Endothelial cell of umbilical vein (primary cell): ENCODE results near the gene COPE. TPM values are rescaled to one million over a fixed set of nuclear protein-coding genes. Genes with fewer than 3 reads are reported as not detected.

ENCODE experiments used
- BruUV-seq: library from RNA; stranded (reverse); fragments of 400-500 nt; replicated peaks from 2 replicates; lab custom pipeline; 2021; lab: Mats Ljungman, UMichigan
- CTCF ChIA-PET: fragments of 300-600, 350-600 bp; sonication (Branson Sonifier 250); formaldehyde crosslinking; loops from one replicate; lab custom pipeline; 2021; ENCODE audit warnings: antibody characterized with exemption, inconsistent platforms; lab: Charles Lee
- POLR2A ChIA-PET: fragments of 300-600, 350-600 bp; sonication (Branson Sonifier 250); formaldehyde crosslinking; loops from one replicate; lab custom pipeline; 2021; ENCODE audit warnings: antibody characterized with exemption, inconsistent platforms; lab: Charles Lee
- DNase-seq: peaks from one replicate; pipeline ENCODE4 v3.0.0-alpha.2; 2011; ENCODE audit warnings: low read depth, low spot score
- FAIRE-seq: peaks from 2 replicates; lab custom pipeline; 2011; peaks lifted over from hg19 to GRCh38; lab: Jason Lieb, UNC
- H2AFZ ChIP-seq: 2 replicates; pipeline ENCODE4 v1.6.0; 2012; ENCODE audit warnings: low read depth, low read length, control low read depth, inconsistent platforms
- H3K27ac ChIP-seq: 2 replicates; pipeline ENCODE4 v1.5.1; 2011; ENCODE audit warnings: low read depth, mild to moderate bottlenecking, control low read depth, low read length, moderate library complexity; ENCODE audit not compliant: insufficient read depth
- H3K27me3 ChIP-seq, 2 experiments: 2 replicates each; pipeline versions ENCODE4 v1.6.0 to v1.6.1; 2011; ENCODE audit warnings: low read length in 2 of 2, mixed read lengths in 1 of 2; ENCODE audit not compliant: control insufficient read depth in 2 of 2, insufficient read depth in 2 of 2
- H3K36me3 ChIP-seq, 2 experiments: 2 replicates in 1 of 2; 3 replicates in 1 of 2; pipeline ENCODE4 v1.5.1; 2011; ENCODE audit warnings: low read length in 2 of 2, mild to moderate bottlenecking in 1 of 2, moderate library complexity in 1 of 2; ENCODE audit not compliant: control insufficient read depth in 2 of 2, insufficient read depth in 2 of 2; ENCODE audit errors: extremely low read depth in 1 of 2
- H3K4me1 ChIP-seq: 3 replicates; pipeline ENCODE4 v1.5.1; 2011; ENCODE audit warnings: mild to moderate bottlenecking, low read length; ENCODE audit not compliant: control insufficient read depth, insufficient read depth; ENCODE audit errors: extremely low read depth
- H3K4me2 ChIP-seq: 2 replicates; pipeline ENCODE4 v1.6.1; 2011; ENCODE audit warnings: low read length, control low read depth, mixed read lengths; ENCODE audit not compliant: insufficient read depth
- H3K4me3 ChIP-seq, 3 experiments: fragments of 200-600 bp in 1 of 3; sonication (generic), shearing (Covaris generic) in 1 of 3; replicated peaks in 1 of 3; 2 replicates each; pipeline ENCODE4 v1.5.1; 2011 to 2016; ENCODE audit warnings: control low read depth in 3 of 3, low read length in 3 of 3, mild to moderate bottlenecking in 2 of 3, inconsistent platforms in 1 of 3, low read depth in 1 of 3, moderate library complexity in 1 of 3; ENCODE audit not compliant: insufficient read depth in 1 of 3
- H3K79me2 ChIP-seq: 2 replicates; pipeline ENCODE4 v1.6.0; 2012; ENCODE audit warnings: low read length, inconsistent platforms; ENCODE audit not compliant: control insufficient read depth, insufficient read depth
- H3K9ac ChIP-seq: replicated peaks from 2 replicates; pipeline ENCODE3; 2011; ENCODE audit warnings: low read length, control low read depth; ENCODE audit not compliant: insufficient read depth; ENCODE audit errors: extremely low read depth
- H3K9me1 ChIP-seq: replicated peaks from 3 replicates; pipeline ENCODE4 v1.6.0; 2011; ENCODE audit warnings: mild to moderate bottlenecking, low read length; ENCODE audit not compliant: control insufficient read depth, insufficient read depth; ENCODE audit errors: extremely low read depth
- H3K9me3 ChIP-seq: replicated peaks from 2 replicates; pipeline ENCODE4 v1.5.1; 2012; ENCODE audit warnings: low read length, inconsistent platforms; ENCODE audit not compliant: control insufficient read depth, insufficient read depth
- H4K20me1 ChIP-seq: replicated peaks from 2 replicates; pipeline ENCODE3; 2011; ENCODE audit warnings: mild to moderate bottlenecking, low read length; ENCODE audit not compliant: control insufficient read depth, insufficient read depth; ENCODE audit errors: extremely low read depth
- EZH2 ChIP-seq: IDR thresholded peaks from 2 replicates; pipeline ENCODE4 v1.6.1; 2012; ENCODE audit warnings: borderline replicate concordance, low read depth, mild to moderate bottlenecking, moderate library complexity, low read length, inconsistent platforms; ENCODE audit not compliant: severe bottlenecking
- FOS ChIP-seq: IDR thresholded peaks from 2 replicates; pipeline ENCODE4 v1.6.1; 2011; ENCODE audit warnings: mild to moderate bottlenecking, low read length, moderate library complexity, borderline replicate concordance; ENCODE audit not compliant: insufficient read depth
- GATA2 ChIP-seq: IDR thresholded peaks from 2 replicates; pipeline ENCODE4 v1.7.0; 2011; ENCODE audit warnings: low read depth, mild to moderate bottlenecking, moderate library complexity, mixed read lengths, low read length; ENCODE audit not compliant: insufficient read length, insufficient read depth
- JUN ChIP-seq: IDR thresholded peaks from 2 replicates; pipeline ENCODE4 v1.6.1; 2011; ENCODE audit warnings: borderline replicate concordance, low read depth; ENCODE audit not compliant: insufficient read length, insufficient read depth
- MYC ChIP-seq: IDR thresholded peaks from one replicate; pipeline ENCODE4 v1.6.1; 2011; ENCODE audit warnings: mild to moderate bottlenecking, low read depth, low read length
- POLR2A ChIP-seq: IDR thresholded peaks from 2 replicates; pipeline ENCODE4 v1.6.1; 2012; ENCODE audit warnings: low read depth, mild to moderate bottlenecking, control low read depth, low read length
- POLR2AphosphoS5 ChIP-seq: IDR thresholded peaks from 2 replicates; pipeline ENCODE4 v1.6.1; 2012; ENCODE audit warnings: low read depth, mild to moderate bottlenecking, control low read depth, low read length, moderate library complexity; ENCODE audit not compliant: insufficient read depth
- dilution Hi-C: fragments of 300-500 bp; cut with MboI; formaldehyde crosslinking; loops from one replicate; pipeline ENCODE4 v1.15.0; 2019; ENCODE audit warnings: low sequenced_read_pairs; ENCODE audit not compliant: extremely low pct_ligation_motif_present
- intact Hi-C: fragments of 100-400 bp; cut with micrococcal nuclease; formaldehyde crosslinking; loops from one replicate; pipeline ENCODE4 v1.10.0; 2022
- polyA plus RNA-seq, 4 experiments: library from polyadenylated mRNA; depleted of rRNA in 3 of 4; stranded (reverse) in 3 of 4; unstranded in 1 of 4; fragments of >200 nt; gene quantifications; 2 replicates each; pipeline versions ENCODE4 v1.2.1 to v1.2.3, GENCODE V29; 2011 to 2012; ENCODE audit warnings: missing spikeins in 1 of 4
- total RNA-seq: library from RNA; stranded (reverse); gene quantifications from 2 replicates; pipeline ENCODE4 v1.2.3, GENCODE V29; 2021
- TF ChIP-seq, protein P1 (sequence below), 2 donors: IDR thresholded peaks; 1 replicate in 1 of 2; 2 replicates in 1 of 2; pipeline ENCODE4 v1.5.1; 2011; ENCODE audit warnings: low read length in 2 of 2, mild to moderate bottlenecking in 2 of 2, moderate library complexity in 2 of 2, control low read depth in 1 of 2, inconsistent platforms in 1 of 2, low read depth in 1 of 2; ENCODE audit not compliant: insufficient read depth in 1 of 2; ENCODE audit errors: extremely low read depth in 1 of 2
- TF ChIP-seq, protein P2 (sequence below): IDR thresholded peaks from 2 replicates; pipeline ENCODE4 v1.6.1; 2011; ENCODE audit not compliant: insufficient read depth, insufficient read length

Gene COPE
- total and polyA plus RNA-seq, 2 donors (not counting 3 experiments of a cell fraction or from before 2014, with no cell fraction given), result 252 to 407 TPM

DNA sequence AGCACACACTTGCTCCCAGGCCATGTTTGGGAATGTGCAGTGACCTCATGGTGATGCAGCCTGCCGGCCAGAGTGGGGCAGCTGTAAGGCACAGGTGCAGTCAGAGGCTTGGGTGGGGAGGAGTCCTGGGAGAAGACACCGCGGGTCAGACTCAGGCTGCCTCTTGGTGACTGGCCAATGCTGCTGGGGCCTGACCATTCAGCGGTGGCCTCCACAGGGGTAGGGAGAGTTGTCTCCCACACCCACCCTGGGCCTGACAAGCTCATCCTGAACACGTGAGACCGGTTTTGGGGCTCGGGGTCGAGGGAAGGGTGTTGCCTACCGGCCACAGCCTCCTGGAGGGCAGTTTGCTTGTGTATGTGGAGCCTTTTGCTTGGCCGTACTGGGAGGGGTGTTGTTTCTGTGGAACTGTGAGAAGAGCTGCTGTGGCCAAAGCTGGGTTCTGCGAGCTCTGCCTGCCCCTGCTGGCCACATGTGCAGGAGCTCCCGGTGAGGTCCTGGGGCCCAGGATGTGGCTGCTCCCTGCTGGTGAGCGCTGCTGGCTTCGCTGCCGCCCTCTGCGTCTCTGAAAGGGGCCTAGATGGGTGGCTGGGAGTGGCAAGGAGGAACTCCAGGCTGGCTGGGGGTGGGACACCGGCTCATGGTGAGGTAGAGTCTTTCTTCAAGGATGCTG is 65.3 kb downstream of the COPE start:
- DNase-seq, result no peak
- BruUV-seq, result no TSS peak
- H3K9me1 ChIP-seq, result no peaks in the 10 kb centered on the region
- H3K9ac ChIP-seq, result no peak overlapping the region
- no peaks in the 10 kb centered on the region for H3K27me3 ChIP-seq
- H3K27ac ChIP-seq, result no peak overlapping the region
- H3K4me3 ChIP-seq, result no peak overlapping the region
- H3K4me2 ChIP-seq, result no peak overlapping the region
- no peak overlapping the region for H2AFZ ChIP-seq
- no peak for FAIRE-seq
- H3K9me3 ChIP-seq, result no peaks in the 10 kb centered on the region
- H3K4me1 ChIP-seq, result peaks cover 31% of the 10 kb centered on the region
- intact Hi-C loops (no loop called here), dilution Hi-C loops (no loop called here)
- peaks cover 15% of the 10 kb centered on the region for H3K79me2 ChIP-seq
- CTCF ChIA-PET, result interaction anchor here (2.1 kb wide), 1 partner anchor 13 kb away, joined by 9 read pairs; no protein-coding TSS in a partner anchor
- peaks cover 25 to 63% of the 10 kb centered on the region in 2 experiments for H3K36me3 ChIP-seq
- no peak for TF ChIP-seq POLR2AphosphoS5
- TF ChIP-seq EZH2, result no peak
- no peak for TF ChIP-seq FOS
- H4K20me1 ChIP-seq, result no peaks in the 10 kb centered on the region
- POLR2A ChIA-PET, result no interaction called here

DNA sequence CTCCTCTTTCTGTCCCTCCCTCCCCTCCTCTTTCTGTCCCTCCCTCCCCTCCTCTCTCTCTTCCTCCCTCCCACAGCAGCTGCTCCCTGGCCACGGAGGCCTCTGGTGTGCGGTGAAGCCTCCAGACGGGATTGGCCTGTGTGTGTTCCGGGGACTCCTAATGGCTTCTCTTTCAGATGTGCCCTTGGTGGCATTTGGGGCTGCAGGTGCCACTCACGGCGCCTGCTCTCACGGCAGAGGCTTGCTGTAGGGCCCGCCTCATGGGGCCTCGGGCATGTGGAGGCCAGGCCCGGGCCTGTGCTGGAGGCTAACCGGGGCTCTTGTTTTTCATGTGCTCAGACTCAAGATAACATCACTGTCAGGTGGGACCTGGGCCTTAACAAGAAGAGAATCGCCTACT is 66.5 kb downstream of the COPE start:
- peaks cover 22% of the 10 kb centered on the region for H3K79me2 ChIP-seq
- H3K4me2 ChIP-seq, result no peak overlapping the region
- CTCF ChIA-PET, result no interaction called here
- no TSS peak for BruUV-seq
- H3K4me1 ChIP-seq, result peaks cover 44% of the 10 kb centered on the region
- H3K9ac ChIP-seq, result no peak overlapping the region
- no peaks in the 10 kb centered on the region for H3K27me3 ChIP-seq
- no peak overlapping the region for H3K27ac ChIP-seq
- dilution Hi-C loops, result no loop called here
- TF ChIP-seq EZH2 (no peak), FOS (no peak), POLR2AphosphoS5 (no peak), MYC (no peak), GATA2 (no peak), JUN (no peak), POLR2A (no peak)
- TF ChIP-seq, protein P1, sequence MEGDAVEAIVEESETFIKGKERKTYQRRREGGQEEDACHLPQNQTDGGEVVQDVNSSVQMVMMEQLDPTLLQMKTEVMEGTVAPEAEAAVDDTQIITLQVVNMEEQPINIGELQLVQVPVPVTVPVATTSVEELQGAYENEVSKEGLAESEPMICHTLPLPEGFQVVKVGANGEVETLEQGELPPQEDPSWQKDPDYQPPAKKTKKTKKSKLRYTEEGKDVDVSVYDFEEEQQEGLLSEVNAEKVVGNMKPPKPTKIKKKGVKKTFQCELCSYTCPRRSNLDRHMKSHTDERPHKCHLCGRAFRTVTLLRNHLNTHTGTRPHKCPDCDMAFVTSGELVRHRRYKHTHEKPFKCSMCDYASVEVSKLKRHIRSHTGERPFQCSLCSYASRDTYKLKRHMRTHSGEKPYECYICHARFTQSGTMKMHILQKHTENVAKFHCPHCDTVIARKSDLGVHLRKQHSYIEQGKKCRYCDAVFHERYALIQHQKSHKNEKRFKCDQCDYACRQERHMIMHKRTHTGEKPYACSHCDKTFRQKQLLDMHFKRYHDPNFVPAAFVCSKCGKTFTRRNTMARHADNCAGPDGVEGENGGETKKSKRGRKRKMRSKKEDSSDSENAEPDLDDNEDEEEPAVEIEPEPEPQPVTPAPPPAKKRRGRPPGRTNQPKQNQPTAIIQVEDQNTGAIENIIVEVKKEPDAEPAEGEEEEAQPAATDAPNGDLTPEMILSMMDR (IDR thresholded peaks at IDR 0.05; ENCODE audit: extremely low read depth in 1 of 2, insufficient read depth in 1 of 2, low read depth in 1 of 2, low read length in 2 of 2), result no peak
- TF ChIP-seq, protein P2, sequence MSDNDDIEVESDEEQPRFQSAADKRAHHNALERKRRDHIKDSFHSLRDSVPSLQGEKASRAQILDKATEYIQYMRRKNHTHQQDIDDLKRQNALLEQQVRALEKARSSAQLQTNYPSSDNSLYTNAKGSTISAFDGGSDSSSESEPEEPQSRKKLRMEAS, result no peak
- POLR2A ChIA-PET, result no interaction called here
- no peak overlapping the region for H2AFZ ChIP-seq
- FAIRE-seq, result no peak
- peaks cover 25 to 53% of the 10 kb centered on the region in 2 experiments for H3K36me3 ChIP-seq
- DNase-seq, result no peak
- H4K20me1 ChIP-seq, result no peaks in the 10 kb centered on the region
- H3K9me3 ChIP-seq, result no peaks in the 10 kb centered on the region
- intact Hi-C loops, result no loop called here
- no peak overlapping the region for H3K4me3 ChIP-seq
- H3K9me1 ChIP-seq, result no peaks in the 10 kb centered on the region
